Immature natural killer cell (primary cell): ENCODE results near the gene HNRNPA1L2. TPM values are rescaled to one million over a fixed set of nuclear protein-coding genes. Genes with fewer than 3 reads are reported as not detected.
"Not testable (repeated sequence)": the region's sequence is repeated elsewhere in the genome, so short reads cannot be mapped to it uniquely, and the experiment has no call there.

Experiments used
- DNase-seq, 3 donors: peaks; one replicate each; pipeline ENCODE4 v3.0.0; 2022; ENCODE audit warnings: mixed read lengths in 1 of 3
- H3K27ac Mint-ChIP-seq, 6 donors: one replicate each; pipeline ENCODE4 v1.8.0; 2020; ENCODE audit warnings: mixed read lengths in 6 of 6, mild to moderate bottlenecking in 5 of 6, inconsistent platforms in 4 of 6, moderate library complexity in 3 of 6
- H3K27me3 Mint-ChIP-seq, 3 donors: one replicate each; pipeline ENCODE4 v1.8.0; 2020 to 2021; ENCODE audit warnings: low read depth in 3 of 3, mild to moderate bottlenecking in 3 of 3, mixed read lengths in 3 of 3, moderate library complexity in 3 of 3, inconsistent platforms in 1 of 3
- H3K36me3 Mint-ChIP-seq, 3 donors: one replicate each; pipeline ENCODE4 v1.8.0; 2020; ENCODE audit warnings: mixed read lengths in 3 of 3, inconsistent platforms in 2 of 3, mild to moderate bottlenecking in 2 of 3
- H3K4me1 Mint-ChIP-seq, 2 donors: one replicate each; pipeline ENCODE4 v1.8.0; 2020; ENCODE audit warnings: inconsistent platforms in 2 of 2, mild to moderate bottlenecking in 2 of 2, mixed read lengths in 2 of 2, moderate library complexity in 1 of 2
- H3K4me3 Mint-ChIP-seq, 5 donors: one replicate each; pipeline ENCODE4 v1.8.0; 2020; ENCODE audit warnings: mild to moderate bottlenecking in 5 of 5, mixed read lengths in 5 of 5, inconsistent platforms in 3 of 5, moderate library complexity in 3 of 5
- H3K9me3 Mint-ChIP-seq, 6 donors: one replicate each; pipeline ENCODE4 v1.8.0; 2020; ENCODE audit warnings: mild to moderate bottlenecking in 6 of 6, mixed read lengths in 6 of 6, inconsistent platforms in 4 of 6, moderate library complexity in 3 of 6
- polyA plus RNA-seq, 3 donors: library from polyadenylated mRNA; unstranded; fragments of 300-500 nt; fragmentation: Illumina TruSeq; gene quantifications; one replicate each; pipeline ENCODE4 v1.2.3, GENCODE V29; 2021

Gene HNRNPA1L2
- 10 to 100 TPM in 1 of 3 donors, 1 to 10 TPM in 2; 4.0 to 11.6 (median 8.4) TPM for polyA plus RNA-seq

GRCh38 chr13:52642131-52642530 lies at the start of gene HNRNPA1L2:
Gene HNRNPA1L2, plus strand, starts transcription at chr13:52642431. Its CDS starts 62 bp downstream, at chr13:52642493.
- H3K9me3 Mint-ChIP-seq = no peaks in the 10 kb centered on the region
- peaks cover 0 to 6% (median 0%) of the 10 kb centered on the region in 3 donors for H3K27me3 Mint-ChIP-seq
- H3K4me3 Mint-ChIP-seq = no peak within 1 kb of the TSS
- peak within 1 kb of the TSS in 1 of 6 donors; percentile 67 for H3K27ac Mint-ChIP-seq
- peaks cover 3 to 10% of the 10 kb centered on the region in 2 donors for H3K4me1 Mint-ChIP-seq
- DNase-seq = no peak
- H3K36me3 Mint-ChIP-seq = peaks cover 18 to 47% (median 35%) of the 10 kb centered on the region in 3 donors

GRCh38 chr13:52593175-52593574 lies 49.1 kb upstream of the HNRNPA1L2 start:
- not testable (repeated sequence) for H3K27ac Mint-ChIP-seq, H3K9me3 Mint-ChIP-seq, H3K4me3 Mint-ChIP-seq, H3K4me1 Mint-ChIP-seq, DNase-seq, H3K36me3 Mint-ChIP-seq
- H3K27me3 Mint-ChIP-seq = peaks cover 3 to 32% (median 13%) of the 10 kb centered on the region in 3 donors

GRCh38 chr13:52593812-52594211 lies 48.4 kb upstream of the HNRNPA1L2 start:
- not testable (repeated sequence) for DNase-seq, H3K4me3 Mint-ChIP-seq, H3K4me1 Mint-ChIP-seq, H3K36me3 Mint-ChIP-seq, H3K9me3 Mint-ChIP-seq, H3K27ac Mint-ChIP-seq
- H3K27me3 Mint-ChIP-seq = peaks cover 3 to 32% (median 13%) of the 10 kb centered on the region in 3 donors

- not testable (repeated sequence) for H3K4me3 Mint-ChIP-seq, H3K36me3 Mint-ChIP-seq, H3K27ac Mint-ChIP-seq, DNase-seq, H3K9me3 Mint-ChIP-seq, H3K4me1 Mint-ChIP-seq
- peaks cover 3 to 33% (median 15%) of the 10 kb centered on the region in 3 donors for H3K27me3 Mint-ChIP-seq
Measured at GRCh38 chr13:52594295-52594694, 47.9 kb upstream of the HNRNPA1L2 start.

- H3K4me3 Mint-ChIP-seq = no peak overlapping the region
- DNase-seq = no peak
Measured at GRCh38 chr13:52597676-52598075, 44.6 kb upstream of the HNRNPA1L2 start.

GRCh38 chr13:52599037-52599847 lies 43.0 kb upstream of the HNRNPA1L2 start:
- Mint-ChIP-seq H3K27ac (no peak overlapping the region), H3K4me3 (peak overlapping the region; percentile 54 to 74 (median 67)), H3K27me3 (peaks cover 2 to 34% (median 7%) of the 10 kb centered on the region in 3 donors), H3K36me3 (no peaks in the 10 kb centered on the region), H3K9me3 (no peaks in the 10 kb centered on the region), H3K4me1 (peaks cover 8 to 16% of the 10 kb centered on the region in 2 donors)
- DNase-seq = no peak

More at GRCh38 chr13:52597676-52598075, 44.6 kb upstream of the HNRNPA1L2 start:
- peaks cover 2 to 33% (median 6%) of the 10 kb centered on the region in 3 donors for H3K27me3 Mint-ChIP-seq
- H3K27ac Mint-ChIP-seq = no peak overlapping the region
- H3K4me1 Mint-ChIP-seq = peaks cover 8 to 16% of the 10 kb centered on the region in 2 donors
- H3K9me3 Mint-ChIP-seq = no peaks in the 10 kb centered on the region
- no peaks in the 10 kb centered on the region for H3K36me3 Mint-ChIP-seq

GRCh38 chr13:52599848-52600603 lies 42.2 kb upstream of the HNRNPA1L2 start:
- H3K36me3 Mint-ChIP-seq = no peaks in the 10 kb centered on the region

GRCh38 chr13:52600666-52601065 lies 41.6 kb upstream of the HNRNPA1L2 start:
- no peaks in the 10 kb centered on the region for H3K36me3 Mint-ChIP-seq
- H3K27ac Mint-ChIP-seq = no peak overlapping the region
- peaks cover 2 to 25% (median 7%) of the 10 kb centered on the region in 3 donors for H3K27me3 Mint-ChIP-seq
- H3K4me3 Mint-ChIP-seq = peak overlapping the region; percentile 27 to 68 (median 62)
- H3K9me3 Mint-ChIP-seq = no peaks in the 10 kb centered on the region
- no peak for DNase-seq
- peaks cover 8 to 16% of the 10 kb centered on the region in 2 donors for H3K4me1 Mint-ChIP-seq

More at GRCh38 chr13:52599848-52600603, 42.2 kb upstream of the HNRNPA1L2 start:
- peak overlapping the region; percentile 54 to 74 (median 67) for H3K4me3 Mint-ChIP-seq
- peaks cover 2 to 28% (median 7%) of the 10 kb centered on the region in 3 donors for H3K27me3 Mint-ChIP-seq
- no peaks in the 10 kb centered on the region for H3K9me3 Mint-ChIP-seq
- H3K4me1 Mint-ChIP-seq = peaks cover 8 to 16% of the 10 kb centered on the region in 2 donors
- no peak for DNase-seq
- H3K27ac Mint-ChIP-seq = no peak overlapping the region

- H3K27me3 Mint-ChIP-seq = peaks cover 2 to 17% (median 4%) of the 10 kb centered on the region in 3 donors
- not testable (repeated sequence) for H3K9me3 Mint-ChIP-seq, H3K27ac Mint-ChIP-seq
Measured at GRCh38 chr13:52603316-52603715, 38.9 kb upstream of the HNRNPA1L2 start.

GRCh38 chr13:52606126-52606525 lies 36.1 kb upstream of the HNRNPA1L2 start:
- peaks cover 2 to 12% (median 4%) of the 10 kb centered on the region in 3 donors for H3K27me3 Mint-ChIP-seq
- DNase-seq, H3K4me1 Mint-ChIP-seq, H3K4me3 Mint-ChIP-seq, H3K27ac Mint-ChIP-seq, H3K9me3 Mint-ChIP-seq, H3K36me3 Mint-ChIP-seq: not testable (repeated sequence)

More at GRCh38 chr13:52603316-52603715, 38.9 kb upstream of the HNRNPA1L2 start:
- DNase-seq, H3K4me3 Mint-ChIP-seq, H3K36me3 Mint-ChIP-seq: not testable (repeated sequence)
- peaks cover 8 to 16% of the 10 kb centered on the region in 2 donors for H3K4me1 Mint-ChIP-seq

- H3K4me3 Mint-ChIP-seq, H3K27me3 Mint-ChIP-seq, H3K4me1 Mint-ChIP-seq, H3K36me3 Mint-ChIP-seq, DNase-seq, H3K27ac Mint-ChIP-seq, H3K9me3 Mint-ChIP-seq: not testable (repeated sequence)
Measured at GRCh38 chr13:52606795-52607194, 35.4 kb upstream of the HNRNPA1L2 start.

GRCh38 chr13:52608184-52608583 lies 34.0 kb upstream of the HNRNPA1L2 start:
- not testable (repeated sequence) for H3K4me3 Mint-ChIP-seq, H3K27ac Mint-ChIP-seq, H3K9me3 Mint-ChIP-seq

GRCh38 chr13:52609013-52609606 lies 33.1 kb upstream of the HNRNPA1L2 start:
- H3K4me3 Mint-ChIP-seq, H3K9me3 Mint-ChIP-seq, H3K27ac Mint-ChIP-seq, H3K36me3 Mint-ChIP-seq, H3K27me3 Mint-ChIP-seq, H3K4me1 Mint-ChIP-seq: not testable (repeated sequence)
- peak; percentile 35 to 63 (median 53) for DNase-seq

More at GRCh38 chr13:52608184-52608583, 34.0 kb upstream of the HNRNPA1L2 start:
- DNase-seq, H3K4me1 Mint-ChIP-seq, H3K36me3 Mint-ChIP-seq, H3K27me3 Mint-ChIP-seq: not testable (repeated sequence)
